K562 (cell line): Measurements from ENCODE around the gene TOM1L2. TPM values are rescaled to one million over a fixed set of nuclear protein-coding genes. Genes with fewer than 3 reads are reported as not detected.

ENCODE experiments used
- ATAC-seq: fragments of 200-7000 bp; cut with Tn5 transposase; 3 replicates; pipeline ENCODE4 v1.9.1; 2020; ENCODE audit warnings: moderate library complexity
- BruUV-seq: library from RNA; stranded (reverse); fragments of 400-500 nt; replicated peaks from 2 replicates; lab custom pipeline; 2021; lab: Mats Ljungman, UMichigan
- CTCF ChIA-PET: fragments of 300-600 bp; formaldehyde crosslinking; extraction: SDS; loops from one replicate; lab custom pipeline; 2021; ENCODE audit warnings: low intra/inter-chr PET ratio; lab: Yijun Ruan, JAX
- POLR2A ChIA-PET: fragments of 300-600, 350-650 bp; sonication (Branson Sonifier 250); formaldehyde crosslinking; extraction: SDS; loops from one replicate; lab custom pipeline; 2021; ENCODE audit warnings: antibody characterized with exemption, inconsistent platforms; lab: Yijun Ruan, JAX
- DNase-seq, 4 experiments: peaks; one replicate each; pipeline versions ENCODE4 v3.0.0 to v3.0.0-alpha.2; 2011 to 2018; ENCODE audit warnings: low spot score in 3 of 4, mixed read lengths in 3 of 4; ENCODE audit errors: extremely low read depth in 1 of 4
- FAIRE-seq: peaks from 2 replicates; lab custom pipeline; 2011; peaks lifted over from hg19 to GRCh38; lab: Jason Lieb, UNC
- H2AFZ ChIP-seq: 2 replicates; pipeline ENCODE4 v1.6.0; 2011; ENCODE audit warnings: low read depth, low read length, control low read depth, inconsistent platforms
- H3K27ac ChIP-seq: fragments of 200-600 bp; 3 replicates; pipeline ENCODE4 v1.8.0; 2011; ENCODE audit warnings: low read depth, mild to moderate bottlenecking, control low read depth, inconsistent platforms, low read length, moderate library complexity, mixed read lengths; ENCODE audit errors: extremely low read depth
- H3K27me3 ChIP-seq, 2 experiments: fragments of 300-600 bp in 1 of 2; 2 replicates in 1 of 2; 3 replicates in 1 of 2; pipeline versions ENCODE4 v1.6.0 to v1.8.0; 2011; ENCODE audit warnings: inconsistent platforms in 2 of 2, low read length in 2 of 2, mild to moderate bottlenecking in 1 of 2, mixed read lengths in 1 of 2, moderate library complexity in 1 of 2; ENCODE audit not compliant: control insufficient read depth in 2 of 2, insufficient read depth in 2 of 2
- H3K36me3 ChIP-seq: fragments of 300-600 bp; 3 replicates; pipeline ENCODE4 v1.8.0; 2011; ENCODE audit warnings: mild to moderate bottlenecking, low read length, inconsistent platforms; ENCODE audit not compliant: control insufficient read depth, insufficient read depth
- H3K4me1 ChIP-seq, 2 experiments: fragments of 200-600 bp in 1 of 2; replicated peaks in 1 of 2; 2 replicates in 1 of 2; 3 replicates in 1 of 2; pipeline versions ENCODE4 v1.5.1 to v1.8.0; 2011; ENCODE audit warnings: inconsistent platforms in 2 of 2, low read length in 2 of 2, mild to moderate bottlenecking in 1 of 2, mixed read lengths in 1 of 2, moderate library complexity in 1 of 2; ENCODE audit not compliant: control insufficient read depth in 2 of 2, insufficient read depth in 2 of 2
- H3K4me2 ChIP-seq: 2 replicates; pipeline ENCODE4 v1.6.1; 2011; ENCODE audit warnings: low read length, control low read depth, inconsistent platforms, mixed read lengths; ENCODE audit not compliant: insufficient read depth
- H3K4me3 ChIP-seq: fragments of 200-600 bp; sonication (generic), shearing (Covaris generic); 2 replicates; pipeline ENCODE4 v1.5.1; 2016; ENCODE audit warnings: control low read depth, inconsistent platforms
- H3K79me2 ChIP-seq: fragments of 200-600 bp; 3 replicates; pipeline ENCODE4 v1.8.0; 2011; ENCODE audit warnings: low read length, inconsistent platforms; ENCODE audit not compliant: control insufficient read depth, insufficient read depth
- H3K9ac ChIP-seq, 2 experiments: 2 replicates each; pipeline versions ENCODE4 v1.6.0 to v1.6.1; 2011; ENCODE audit warnings: low read depth in 2 of 2, low read length in 2 of 2, control low read depth in 1 of 2, inconsistent platforms in 1 of 2, mild to moderate bottlenecking in 1 of 2, mixed read lengths in 1 of 2; ENCODE audit not compliant: insufficient read depth in 1 of 2
- H3K9me1 ChIP-seq: one replicate; pipeline ENCODE4 v1.6.0; 2011; ENCODE audit warnings: inconsistent platforms, mild to moderate bottlenecking, low read length, moderate library complexity; ENCODE audit not compliant: control insufficient read depth, insufficient read depth
- H3K9me3 ChIP-seq: replicated peaks from 2 replicates; pipeline ENCODE4 v1.5.1; 2011; ENCODE audit warnings: low read depth, low read length, inconsistent platforms; ENCODE audit not compliant: control insufficient read depth, insufficient read depth
- H4K20me1 ChIP-seq: replicated peaks from 2 replicates; pipeline ENCODE4 v1.6.1; 2011; ENCODE audit warnings: low read length, inconsistent platforms, mixed read lengths; ENCODE audit not compliant: control insufficient read depth, insufficient read depth
- ELK1 ChIP-seq: sonication (generic); formaldehyde crosslinking; IDR thresholded peaks from 2 replicates; pipeline ENCODE4 v1.8.1; 2022; ENCODE audit warnings: missing genetic modification reagents
- GTF2E2 ChIP-seq: fragments of 200-800 bp; sonication (Bioruptor generic); IDR thresholded peaks from 2 replicates; pipeline ENCODE4 v1.6.1; 2016; ENCODE audit warnings: missing genetic modification characterization, missing compliant biosample characterization
- HDAC3 ChIP-seq: fragments of 450-650 bp; IDR thresholded peaks from 2 replicates; pipeline ENCODE4 v1.6.1; 2018; ENCODE audit warnings: borderline replicate concordance, mild to moderate bottlenecking, moderate library complexity; ENCODE audit not compliant: partially characterized antibody
- HNRNPH1 ChIP-seq: fragments of 200-400 bp; formaldehyde crosslinking; optimal IDR thresholded peaks from 2 replicates; pipeline ENCODE3; 2017; ENCODE audit warnings: low read depth, mild to moderate bottlenecking, low read length, moderate library complexity
- NEUROD1 ChIP-seq: fragments of 150-350 bp; IDR thresholded peaks from 2 replicates; pipeline ENCODE4 v1.6.1; 2014; ENCODE audit warnings: borderline replicate concordance, low read length, low read depth; ENCODE audit not compliant: partially characterized antibody
- PYGO2 ChIP-seq: fragments of 450-650 bp; IDR thresholded peaks from 2 replicates; pipeline ENCODE4 v1.6.1; 2016; ENCODE audit warnings: mild to moderate bottlenecking, missing genetic modification characterization, moderate library complexity, missing compliant biosample characterization
- RBM22 ChIP-seq: fragments of 200-400 bp; formaldehyde crosslinking; IDR thresholded peaks from 2 replicates; pipeline ENCODE4 v1.6.1; 2018; ENCODE audit warnings: low read length, low read depth; ENCODE audit not compliant: poor library complexity, severe bottlenecking
- TEAD1 ChIP-seq, 2 experiments: fragments of 450-650 bp in 1 of 2; sonication (generic) in 1 of 2; formaldehyde crosslinking; IDR thresholded peaks; 2 replicates each; pipeline versions ENCODE4 v1.4.0 to v1.8.0; 2020 to 2022; ENCODE audit warnings: mild to moderate bottlenecking in 2 of 2, missing genetic modification reagents in 1 of 2
- ZBTB8A ChIP-seq: fragments of 450-650 bp; IDR thresholded peaks from 2 replicates; pipeline ENCODE4 v1.6.1; 2018; ENCODE audit warnings: mild to moderate bottlenecking, moderate library complexity; ENCODE audit not compliant: partially characterized antibody
- ZC3H4 ChIP-seq: sonication (generic); formaldehyde crosslinking; IDR thresholded peaks from 2 replicates; pipeline ENCODE4 v1.9.0; 2021; ENCODE audit warnings: missing genetic modification reagents, borderline replicate concordance
- ZNF140 ChIP-seq: fragments of 250-450 bp; sonication (Bioruptor Pico); IDR thresholded peaks from 2 replicates; pipeline ENCODE4 v1.8.0; 2021; ENCODE audit warnings: moderate library complexity, mild to moderate bottlenecking, inconsistent platforms
- ZNF282 ChIP-seq: sonication (generic); formaldehyde crosslinking; IDR thresholded peaks from 2 replicates; pipeline ENCODE4 v1.8.1; 2023; ENCODE audit warnings: missing genetic modification reagents
- ZNF395 ChIP-seq: fragments of 200-800 bp; sonication (Bioruptor generic); IDR thresholded peaks from 2 replicates; pipeline ENCODE4 v1.6.1; 2017; ENCODE audit warnings: missing genetic modification characterization, missing compliant biosample characterization
- ZNF655 ChIP-seq: fragments of 250-450 bp; sonication (Bioruptor Pico); IDR thresholded peaks from 2 replicates; pipeline ENCODE4 v1.5.0; 2021
- WGBS: fragments of 100-300 bp; shearing (Covaris generic); methylation state at CpG from one replicate; pipeline ENCODE4 v1.1.6; 2016; ENCODE audit warnings: low coverage, mixed read lengths; ENCODE audit not compliant: insufficient coverage; ENCODE audit errors: missing lambda C conversion rate; 5-methylcytosine and 5-hydroxymethylcytosine counted together
- in situ Hi-C: fragments of 300-500 bp; cut with MboI; formaldehyde crosslinking; loops from 4 replicates; pipeline ENCODE4 v1.15.0; 2018; ENCODE audit warnings: inconsistent platforms, mixed read lengths
- intact Hi-C: fragments of 100-400 bp; cut with micrococcal nuclease; formaldehyde crosslinking; loops from 2 replicates; pipeline ENCODE4 v1.14.2; 2022
- polyA plus RNA-seq, 8 experiments: library from polyadenylated mRNA; depleted of rRNA in 4 of 8; stranded (reverse) in 5 of 8; unstranded in 3 of 8; fragments of >200 nt; fragmentation: Nextera tagmentation in 2 of 8; fragmentation: Illumina TruSeq in 1 of 8; extraction: Ambion mirVana in 2 of 8; extraction: Trizol in 1 of 8; gene quantifications; 2 replicates each; pipeline versions ENCODE4 v1.2.1 to v1.2.3, GENCODE V29; 2011 to 2014; ENCODE audit warnings: inconsistent platforms in 1 of 8, missing spikeins in 1 of 8
- total RNA-seq, 7 experiments: library from RNA; depleted of rRNA in 6 of 7; stranded (reverse); fragments of >200 nt in 6 of 7; fragmentation: Illumina TruSeq in 2 of 7; extraction: Trizol in 2 of 7; gene quantifications; 2 replicates each; pipeline versions ENCODE4 v1.2.1 to v1.2.3, GENCODE V29; 2011 to 2021; ENCODE audit warnings: low replicate concordance in 1 of 7

The TOM1L2 gene
- total and polyA plus RNA-seq, 9 of the 15 experiments (the other 6 are each of a cell fraction or from before 2014, with no cell fraction given), result 0.07 to 6.0 (median 2.5) TPM

- Histone ChIP-seq H3K27ac (no peak overlapping the region), H3K36me3 (no peaks in the 10 kb centered on the region), H3K4me3 (no peak overlapping the region), H3K79me2 (no peaks in the 10 kb centered on the region), H3K9ac (no peak overlapping the region), H4K20me1 (no peaks in the 10 kb centered on the region), H3K9me3 (no peaks in the 10 kb centered on the region), H3K9me1 (no peaks in the 10 kb centered on the region), H2AFZ (no peak overlapping the region), H3K27me3 (no peaks in the 10 kb centered on the region)
- 52% methylated on average over 13 of the region's 18 CpGs for WGBS
- DNase-seq, result no peak
- POLR2A ChIA-PET, result no interaction called here
- ATAC-seq, result no peak
- CTCF ChIA-PET, result no interaction called here
- in situ Hi-C loops, result no loop called here
- TF ChIP-seq ELK1 (CRISPR knock-in tag) (no peak), NEUROD1 (no peak), RBM22 (no peak), HDAC3 (no peak), ZNF655 (no peak), ZC3H4 (no peak), ZBTB8A (no peak), TEAD1 (CRISPR knock-in tag; IDR thresholded peaks at IDR 0.05) (no peak), ZNF140 (no peak), ZNF395 (no peak), GTF2E2 (tag) (no peak), PYGO2 (tag) (no peak), HNRNPH1 (no peak), ZNF282 (CRISPR knock-in tag) (no peak)
- TF ChIP-seq, all 486 proteins: peak for 0
- H3K4me1 ChIP-seq, result peaks cover 0 to 3% of the 10 kb centered on the region in 2 experiments; a peak in 1 of 5 replicates
- FAIRE-seq, result no peak
- no TSS peak for BruUV-seq
- H3K4me2 ChIP-seq, result no peak overlapping the region
- intact Hi-C loops, result no loop called here
Measured at GRCh38 chr17:17868641-17869522, 103.3 kb downstream of the TOM1L2 start.
